Stomach (tissue), 9 donors: ENCODE measurements around the gene SYCP2. TPM values are rescaled to one million over a fixed set of nuclear protein-coding genes. Genes with fewer than 3 reads are reported as not detected.

Experiments
- DNase-seq, 2 donors: peaks; one replicate each; pipeline versions ENCODE4 v3.0.0 to v3.0.0-alpha.2; 2013 to 2019
- H3K27ac ChIP-seq, 5 donors: fragments of 200-600 bp in 4 of 5; sonication (generic) in 4 of 5; one replicate each; pipeline ENCODE4 v1.5.1; 2013 to 2019; ENCODE audit warnings: mild to moderate bottlenecking in 1 of 5, moderate library complexity in 1 of 5
- H3K27me3 ChIP-seq, 3 donors: fragments of 200-600 bp; sonication (generic); one replicate each; pipeline ENCODE4 v1.5.1; 2017 to 2019; ENCODE audit warnings: mixed run types in 1 of 3
- H3K36me3 ChIP-seq, 4 donors: fragments of 200-600 bp; sonication (generic); 1 replicate in 3 of 4; 2 replicates in 1 of 4; pipeline ENCODE4 v1.5.1; 2016 to 2019
- H3K4me1 ChIP-seq, 4 donors: fragments of 200-600 bp; sonication (generic); one replicate each; pipeline ENCODE4 v1.5.1; 2016 to 2019
- H3K4me3 ChIP-seq, 4 donors: fragments of 200-600 bp; sonication (generic) in 3 of 4; one replicate each; pipeline ENCODE4 v1.5.1; 2016 to 2019; ENCODE audit warnings: mild to moderate bottlenecking in 1 of 4
- H3K9me3 ChIP-seq, 4 donors: fragments of 200-600 bp; sonication (generic); one replicate each; pipeline ENCODE4 v1.5.1; 2016 to 2019
- CTCF ChIP-seq, 7 experiments: fragments of 450-650 bp in 4 of 7; fragments of 200-600 bp in 3 of 7; sonication (generic) in 3 of 7; IDR thresholded peaks; one replicate each; pipeline ENCODE4 v1.5.1; 2016 to 2019; ENCODE audit warnings: antibody characterized with exemption in 7 of 7, control low read depth in 2 of 7, mild to moderate bottlenecking in 1 of 7
- EP300 ChIP-seq: sonication (generic); formaldehyde crosslinking; IDR thresholded peaks from one replicate; pipeline ENCODE4 v1.6.1; 2017; ENCODE audit warnings: antibody characterized with exemption
- POLR2A ChIP-seq, 4 donors: fragments of 450-650 bp; IDR thresholded peaks; one replicate each; pipeline ENCODE4 v1.6.1; 2016; ENCODE audit warnings: antibody characterized with exemption in 4 of 4, control low read depth in 2 of 4, mild to moderate bottlenecking in 1 of 4, moderate library complexity in 1 of 4
- POLR2AphosphoS5 ChIP-seq, 3 donors: sonication (generic); formaldehyde crosslinking; IDR thresholded peaks; one replicate each; pipeline ENCODE4 v1.6.1; 2016; ENCODE audit warnings: antibody characterized with exemption in 3 of 3
- WGBS, 5 donors: extraction: QIAGEN DNeasy Blood & Tissue Kit in 3 of 5; methylation state at CpG; one replicate each; pipeline versions ENCODE4 v1.1.5 to v1.1.7; 2013 to 2018; 5-methylcytosine and 5-hydroxymethylcytosine counted together
- intact Hi-C: fragments of 100-400 bp; cut with DNase I; formaldehyde crosslinking; loops from one replicate; pipeline ENCODE4 v1.15.1; 2023; ENCODE audit warnings: low total_unique reads
- polyA plus RNA-seq, 3 donors: library from polyadenylated mRNA; stranded (reverse); fragments of 200-250 nt; gene quantifications; one replicate each; pipeline ENCODE4 v1.2.3, GENCODE V29; 2013
- total RNA-seq, 5 donors: library from RNA; depleted of rRNA; stranded (reverse); fragments of >200 nt; gene quantifications; one replicate each; pipeline versions ENCODE4 v1.1.0 to v1.2.3, GENCODE V29; 2014 to 2016
- donor health status: healthy with polysubstance abuse.
- donor health status: Bipolar disorder and iron deficiency.
- donor health status: healthy.

SYCP2 gene
- total and polyA plus RNA-seq, 8 donors, result 1.4 to 14.6 (median 6.7) TPM

GRCh38 chr20:59939052-59939878 lies 5.8 kb upstream of the SYCP2 start:
- DNase-seq, result peak in 1 of 2 donors; percentile 67
- Histone ChIP-seq H3K4me1 (peaks cover 29 to 70% (median 54%) of the 10 kb centered on the region in 4 donors), H3K4me3 (peak overlapping the region; percentile 63 to 81 (median 72)), H3K27me3 (no peaks in the 10 kb centered on the region), H3K27ac (peak overlapping the region; percentile 93 to 99 (median 94)), H3K9me3 (no peaks in the 10 kb centered on the region), H3K36me3 (peaks cover 7 to 21% (median 18%) of the 10 kb centered on the region in 4 donors)
- TF ChIP-seq POLR2A (IDR thresholded peaks at IDR 0.05), result no peak
- intact Hi-C loops, result no loop called here
- WGBS, 5 donors, result 43 to 88% (median 45%) methylated on average over 43 to 104 of the region's 104 CpGs

GRCh38 chr20:59938696-59939051 lies 5.2 kb upstream of the SYCP2 start:
- peaks cover 29 to 76% (median 56%) of the 10 kb centered on the region in 4 donors for H3K4me1 ChIP-seq
- no peaks in the 10 kb centered on the region for H3K27me3 ChIP-seq
- no peak for DNase-seq
- peak overlapping the region in 4 of 5 donors; percentile 1 to 99 (median 94) for H3K27ac ChIP-seq
- 75 to 80% (median 76%) methylated on average over 7 of the region's 7 CpGs for WGBS, 5 donors
- H3K4me3 ChIP-seq, result peak overlapping the region; percentile 63 to 81 (median 72)
- H3K36me3 ChIP-seq, result peaks cover under 1 to 15% (median 12%) of the 10 kb centered on the region in 4 donors
- intact Hi-C loops, result no loop called here
- TF ChIP-seq EP300 (no peak), POLR2AphosphoS5 (IDR thresholded peaks at IDR 0.05) (no peak), POLR2A (IDR thresholded peaks at IDR 0.05) (no peak), CTCF (IDR thresholded peaks at IDR 0.05) (no peak)
- no peaks in the 10 kb centered on the region for H3K9me3 ChIP-seq

GRCh38 chr20:59938221-59938620 lies 4.8 kb upstream of the SYCP2 start:
- Histone ChIP-seq H3K4me3 (peak overlapping the region in 3 of 4 donors; percentile 67 to 81 (median 78)), H3K36me3 (peaks cover 0 to 10% (median 7%) of the 10 kb centered on the region in 4 donors), H3K4me1 (peaks cover 31 to 80% (median 60%) of the 10 kb centered on the region in 4 donors), H3K27me3 (no peaks in the 10 kb centered on the region), H3K27ac (peak overlapping the region in 4 of 5 donors; percentile 2 to 99 (median 94)), H3K9me3 (no peaks in the 10 kb centered on the region)
- intact Hi-C loops, result no loop called here
- no peak for DNase-seq
- TF ChIP-seq POLR2AphosphoS5 (IDR thresholded peaks at IDR 0.05), result no peak
- TF ChIP-seq POLR2A (IDR thresholded peaks at IDR 0.05), result no peak
- TF ChIP-seq EP300, result no peak
- no peak for TF ChIP-seq CTCF (IDR thresholded peaks at IDR 0.05)
- 41 to 52% (median 50%) methylated on average over 4 of the region's 4 CpGs for WGBS, 5 donors

GRCh38 chr20:59937150-59937549 lies 3.7 kb upstream of the SYCP2 start:
- DNase-seq, result no peak
- H3K9me3 ChIP-seq, result no peaks in the 10 kb centered on the region
- H3K4me3 ChIP-seq, result no peak overlapping the region
- H3K27me3 ChIP-seq, result no peaks in the 10 kb centered on the region
- no peaks in the 10 kb centered on the region for H3K36me3 ChIP-seq
- H3K4me1 ChIP-seq, result peaks cover 34 to 86% (median 65%) of the 10 kb centered on the region in 4 donors
- WGBS, 5 donors, result 64 to 76% (median 69%) methylated on average over 3 of the region's 3 CpGs
- TF ChIP-seq POLR2A (IDR thresholded peaks at IDR 0.05) (no peak), EP300 (no peak), POLR2AphosphoS5 (IDR thresholded peaks at IDR 0.05) (no peak), CTCF (IDR thresholded peaks at IDR 0.05) (no peak)
- intact Hi-C loops, result no loop called here
- no peak overlapping the region for H3K27ac ChIP-seq

- peaks cover 32 to 85% (median 61%) of the 10 kb centered on the region in 4 donors for H3K4me1 ChIP-seq
Measured at GRCh38 chr20:59936409-59936808, 3.0 kb upstream of the SYCP2 start.

More at GRCh38 chr20:59936409-59936808, 3.0 kb upstream of the SYCP2 start:
- peak overlapping the region in 1 of 5 donors; percentile 1 for H3K27ac ChIP-seq
- H3K4me3 ChIP-seq, result no peak overlapping the region
- no peak for DNase-seq
- no peak for TF ChIP-seq EP300
- TF ChIP-seq POLR2AphosphoS5 (IDR thresholded peaks at IDR 0.05), result no peak
- TF ChIP-seq CTCF (IDR thresholded peaks at IDR 0.05), result no peak
- no peak for TF ChIP-seq POLR2A (IDR thresholded peaks at IDR 0.05)
- no peaks in the 10 kb centered on the region for H3K27me3 ChIP-seq
- H3K36me3 ChIP-seq, result no peaks in the 10 kb centered on the region
- no peaks in the 10 kb centered on the region for H3K9me3 ChIP-seq
- intact Hi-C loops, result no loop called here
- WGBS, 5 donors, result 53 to 68% (median 60%) methylated on average over 4 of the region's 4 CpGs
